Adrenal gland (tissue), 12 donors: ENCODE measurements around the gene SHISA7. TPM values are rescaled to one million over a fixed set of nuclear protein-coding genes. Genes with fewer than 3 reads are reported as not detected.

Experiments used
- DNase-seq, 7 donors: peaks; one replicate each; pipeline ENCODE4 v3.0.0-alpha.2; 2019 to 2020
- H3K27ac ChIP-seq, 5 donors: fragments of 200-600 bp; sonication (generic) in 4 of 5; 1 replicate in 3 of 5; 2 replicates in 2 of 5; pipeline versions ENCODE4 v1.5.1 to v1.8.0; 2016 to 2020; ENCODE audit warnings: mild to moderate bottlenecking in 1 of 5
- H3K27me3 ChIP-seq: fragments of 200-600 bp; 2 replicates; pipeline ENCODE4 v1.8.0; 2021
- H3K36me3 ChIP-seq, 2 donors: fragments of 200-600 bp; replicated peaks in 1 of 2; 1 replicate in 1 of 2; 2 replicates in 1 of 2; pipeline versions ENCODE4 v1.5.1 to v1.8.0; 2018 to 2022
- H3K4me1 ChIP-seq, 2 donors: fragments of 200-600 bp; replicated peaks in 1 of 2; 1 replicate in 1 of 2; 2 replicates in 1 of 2; pipeline versions ENCODE4 v1.5.1 to v1.8.0; 2018 to 2021
- H3K4me3 ChIP-seq, 4 donors: fragments of 200-600 bp; sonication (generic) in 3 of 4; one replicate each; pipeline ENCODE4 v1.5.1; 2016 to 2018
- H3K9me3 ChIP-seq, 3 donors: fragments of 200-600 bp; sonication (generic) in 1 of 3; replicated peaks in 1 of 3; 1 replicate in 2 of 3; 2 replicates in 1 of 3; pipeline versions ENCODE4 v1.5.1 to v1.8.0; 2016 to 2021
- CTCF ChIP-seq, 6 experiments: fragments of 450-650 bp in 4 of 6; fragments of 200-600 bp in 2 of 6; sonication (generic) in 1 of 6; IDR thresholded peaks; 1 replicate in 5 of 6; 2 replicates in 1 of 6; pipeline versions ENCODE4 v1.5.1 to v1.8.0; 2016 to 2021; ENCODE audit warnings: antibody characterized with exemption in 6 of 6, mild to moderate bottlenecking in 2 of 6, moderate library complexity in 1 of 6
- POLR2A ChIP-seq, 2 donors: fragments of 450-650 bp; IDR thresholded peaks; one replicate each; pipeline ENCODE4 v1.6.1; 2017; ENCODE audit warnings: antibody characterized with exemption in 2 of 2, mild to moderate bottlenecking in 2 of 2, moderate library complexity in 1 of 2
- WGBS, 4 donors: extraction: QIAGEN DNeasy Blood & Tissue Kit in 2 of 4; methylation state at CpG; one replicate each; pipeline versions ENCODE4 v1.1.5 to v1.1.7; 2013 to 2017; 5-methylcytosine and 5-hydroxymethylcytosine counted together
- intact Hi-C, 2 donors: fragments of 100-400 bp; cut with DNase I; formaldehyde crosslinking; loops; one replicate each; pipeline versions ENCODE4 v1.14.1 to v1.15.0; 2022 to 2023
- polyA plus RNA-seq, 3 donors: library from polyadenylated mRNA; stranded (reverse); fragments of 200-250 nt in 2 of 3; fragments of 350-450 nt in 1 of 3; fragmentation: Illumina TruSeq in 1 of 3; extraction: RNeasy Lipid Tissue Mini Kit (QIAGEN cat#74804) in 1 of 3; gene quantifications; one replicate each; pipeline ENCODE4 v1.2.3, GENCODE V29; 2013 to 2014
- total RNA-seq, 9 donors: library from RNA; depleted of rRNA in 4 of 9; stranded (reverse); fragments of >200 nt in 4 of 9; fragments of 120-200 nt in 1 of 9; fragmentation: NEBNext Ultra II Directional in 1 of 9; extraction: Animal tissue kit (Norgen Biotek cat#: 25700) in 1 of 9; gene quantifications; one replicate each; pipeline versions ENCODE4 v1.1.0 to v1.2.4, GENCODE V29; 2013 to 2023
- donor health status: healthy with polysubstance abuse.
- donor health status: Bipolar disorder and iron deficiency.
- donor health status: DM: yes; HTN: yes; CAD: no.
- donor health status: DM: no; HTN: no; CAD: no.
- donor health status: DM: no; HTN: no; CAD: no.
- donor health status: DM: yes; HTN: yes; CAD: no.

SHISA7 gene
- total and polyA plus RNA-seq, 12 donors: 0.08 to 1.3 (median 0.44) TPM; not detected in 4

- TF ChIP-seq POLR2A (IDR thresholded peaks at IDR 0.05) (no peak), CTCF (IDR thresholded peaks at IDR 0.05) (no peak)
- no peaks in the 10 kb centered on the region for H3K36me3 ChIP-seq
- no peak overlapping the region for H3K4me3 ChIP-seq
- H3K27ac ChIP-seq: no peak overlapping the region
- no peaks in the 10 kb centered on the region for H3K9me3 ChIP-seq
- intact Hi-C loops: no loop called here
- H3K27me3 ChIP-seq: peaks cover 40% of the 10 kb centered on the region
- no peak for DNase-seq
- H3K4me1 ChIP-seq: no peaks in the 10 kb centered on the region
- 69 to 90% (median 78%) methylated on average over 4 of the region's 4 CpGs for WGBS, 4 donors
These were observed 8.7 kb downstream of the SHISA7 start for GRCh38 chr19:55434356-55434919.

- TF ChIP-seq POLR2A (IDR thresholded peaks at IDR 0.05) (no peak), CTCF (IDR thresholded peaks at IDR 0.05) (no peak)
- WGBS, 4 donors: 11 to 20% (median 15%) methylated on average over 1 to 48 of the region's 48 CpGs; no CpG with 5 or more reads in 1 of the 4 donors
- peaks cover 31% of the 10 kb centered on the region for H3K27me3 ChIP-seq
- H3K4me1 ChIP-seq: no peaks in the 10 kb centered on the region
- no peaks in the 10 kb centered on the region for H3K36me3 ChIP-seq
- H3K4me3 ChIP-seq: no peak overlapping the region
- H3K27ac ChIP-seq: no peak overlapping the region
- intact Hi-C loops: no loop called here
- H3K9me3 ChIP-seq: no peaks in the 10 kb centered on the region
- DNase-seq: no peak
These were observed 9.8 kb downstream of the SHISA7 start for GRCh38 chr19:55433292-55433691.

GRCh38 chr19:55432241-55432959 is 10.7 kb downstream of the SHISA7 start:
- Histone ChIP-seq H3K27me3 (peaks cover 31% of the 10 kb centered on the region), H3K4me1 (no peaks in the 10 kb centered on the region), H3K36me3 (no peaks in the 10 kb centered on the region), H3K27ac (no peak overlapping the region), H3K4me3 (no peak overlapping the region), H3K9me3 (no peaks in the 10 kb centered on the region)
- intact Hi-C loops: no loop called here
- WGBS, 4 donors: 82 to 92% (median 87%) methylated on average over 10 to 14 of the region's 14 CpGs
- no peak for TF ChIP-seq POLR2A (IDR thresholded peaks at IDR 0.05)
- no peak for TF ChIP-seq CTCF (IDR thresholded peaks at IDR 0.05)
- DNase-seq: no peak

GRCh38 chr19:55431183-55431582 is 11.9 kb downstream of the SHISA7 start:
- Histone ChIP-seq H3K36me3 (no peaks in the 10 kb centered on the region), H3K4me3 (no peak overlapping the region), H3K9me3 (no peaks in the 10 kb centered on the region), H3K4me1 (no peaks in the 10 kb centered on the region), H3K27ac (no peak overlapping the region), H3K27me3 (peaks cover 31% of the 10 kb centered on the region)
- TF ChIP-seq CTCF (IDR thresholded peaks at IDR 0.05): no peak
- no peak for TF ChIP-seq POLR2A (IDR thresholded peaks at IDR 0.05)
- 89 to 100% (median 95%) methylated on average over 1 of the region's 1 CpG for WGBS, 4 donors
- no peak for DNase-seq
- intact Hi-C loops: no loop called here
